Fibroblast of lung (primary cell): Measurements from ENCODE around the gene SAP30BP.

Source experiments
- CTCF ChIP-seq, 2 donors: IDR thresholded peaks in 1 of 2; conservative IDR thresholded peaks in 1 of 2; 1 replicate in 1 of 2; 2 replicates in 1 of 2; pipeline ENCODE4 v1.5.1; 2011 to 2012; ENCODE audit warnings: low read length in 2 of 2, control low read depth in 1 of 2, inconsistent platforms in 1 of 2, low read depth in 1 of 2, mild to moderate bottlenecking in 1 of 2
- EZH2 ChIP-seq: IDR thresholded peaks from 2 replicates; pipeline ENCODE4 v1.5.1; 2012; ENCODE audit warnings: low read length, control low read depth, mild to moderate bottlenecking; ENCODE audit errors: missing control alignments

DNA sequence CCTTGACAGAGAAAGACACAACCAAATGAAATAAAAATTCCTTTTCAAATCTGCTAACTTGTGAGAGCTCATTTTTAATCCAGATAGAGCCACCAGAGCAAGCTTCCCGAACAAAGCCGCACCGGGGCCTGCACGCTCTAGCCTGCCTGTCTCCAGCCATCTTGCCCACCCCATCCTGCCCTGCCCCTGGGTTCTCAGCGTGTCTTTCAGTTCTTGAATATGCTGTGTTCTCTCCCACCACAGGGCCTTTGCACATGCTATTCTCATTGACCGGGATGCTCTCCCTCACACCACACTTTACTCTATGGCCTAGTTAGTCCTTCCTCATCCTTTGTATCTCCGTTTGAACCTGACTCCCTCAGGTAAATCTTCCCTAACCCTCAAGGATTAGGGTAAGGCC is 19.2 kb upstream of the SAP30BP start:
- no peak for TF ChIP-seq CTCF (conservative IDR thresholded peaks at IDR 0.05 in 1 of 2, IDR thresholded peaks at IDR 0.05 in 1 of 2; ENCODE audit: low read depth in 1 of 2, low read length in 2 of 2)
- TF ChIP-seq EZH2 = no peak
